GM21619 (cell line): Measurements from ENCODE around the gene BMPR1A.
"Not testable (repeated sequence)": the region's sequence is repeated elsewhere in the genome, so short reads cannot be mapped to it uniquely, and the experiment has no call there.

ENCODE experiments used
- ATAC-seq: cut with Tn5 transposase; IDR thresholded peaks from one replicate; pipeline ENCODE4 v1.9.1; 2021; ENCODE audit not compliant: unreplicated experiment

The BMPR1A gene

DNA sequence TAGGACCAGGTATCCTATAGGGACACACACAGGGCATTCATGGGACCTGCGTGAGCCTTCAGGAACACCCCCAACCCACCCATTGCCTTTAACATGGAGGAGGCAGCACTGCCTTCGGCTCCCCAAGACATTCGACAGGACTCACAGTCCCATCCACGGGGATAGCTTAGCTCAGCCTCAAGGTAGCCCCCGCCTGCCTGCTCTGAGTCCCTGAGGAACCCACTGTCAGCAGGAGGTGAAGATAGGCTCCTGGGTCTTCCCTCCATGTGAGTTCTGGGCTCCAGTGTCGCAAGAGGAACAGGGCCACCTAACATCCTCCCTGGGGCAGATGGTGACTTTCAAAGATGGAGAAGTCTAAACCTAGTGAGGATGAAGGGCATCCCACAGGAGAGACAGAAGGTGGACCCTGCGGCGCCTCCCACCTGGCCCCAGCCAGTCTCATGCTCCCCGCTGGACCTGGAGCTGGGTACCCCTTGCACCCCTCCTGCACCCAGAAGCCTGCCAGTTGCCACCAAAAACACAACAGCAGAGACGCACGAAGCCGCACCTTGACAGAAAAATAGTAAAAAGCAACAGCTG, 207.0 kb downstream of the BMPR1A start:
- no peak for ATAC-seq

DNA sequence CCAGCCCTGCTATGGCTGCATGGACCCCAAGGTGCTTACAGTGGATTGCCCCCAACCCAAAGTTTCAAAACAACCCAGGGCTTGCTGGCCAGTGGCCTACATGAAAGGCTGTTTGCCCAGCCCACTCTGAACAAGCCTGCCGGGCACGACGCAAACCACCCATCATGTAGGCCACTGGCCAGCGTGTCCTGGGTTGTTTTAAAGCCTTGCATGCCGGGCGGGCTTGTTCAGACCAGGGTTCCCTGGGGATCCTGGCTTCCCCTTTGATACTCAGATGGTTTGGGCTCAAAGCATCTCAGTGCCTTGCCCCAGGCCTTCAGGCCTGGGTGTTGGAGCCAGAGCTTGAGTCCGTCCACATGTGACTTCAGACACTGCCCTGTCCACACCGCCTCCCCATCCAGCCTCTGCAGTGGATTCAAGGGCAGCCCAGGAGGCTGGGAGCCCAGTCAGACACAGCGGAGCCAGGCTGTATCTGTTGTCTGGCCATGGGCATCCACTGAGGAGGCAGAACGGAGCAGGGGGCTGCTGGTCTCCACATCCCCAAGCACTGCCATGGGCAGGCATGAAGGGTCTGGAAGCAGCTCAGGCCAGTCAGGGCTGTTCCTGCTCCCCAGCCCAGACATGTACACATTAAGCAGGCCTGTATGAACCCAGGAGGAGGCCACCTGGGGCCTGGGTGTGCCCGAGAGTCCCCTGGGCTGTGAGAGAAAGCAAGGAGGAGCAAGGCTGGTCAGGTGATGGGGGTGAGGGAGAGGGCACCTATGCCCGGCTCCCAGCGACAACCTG, 207.8 kb downstream of the BMPR1A start:
- ATAC-seq = no peak

DNA sequence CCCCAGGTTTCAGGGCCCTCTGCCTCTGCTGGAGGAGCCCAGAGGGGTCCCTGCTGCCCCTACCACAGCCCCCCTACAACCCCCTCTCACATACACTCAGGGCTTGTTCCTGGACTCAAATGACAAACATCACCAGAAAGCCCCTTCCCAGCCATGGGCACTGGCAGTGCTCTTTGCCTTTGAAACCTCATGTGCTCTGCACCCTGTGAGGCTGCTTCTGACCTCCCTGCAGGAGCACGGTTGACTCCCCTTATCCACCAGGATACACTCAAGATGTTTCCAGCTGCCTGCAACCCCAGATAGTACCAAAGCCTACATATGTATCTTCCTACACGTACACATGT, 208.4 kb downstream of the BMPR1A start:
- ATAC-seq = no peak

DNA sequence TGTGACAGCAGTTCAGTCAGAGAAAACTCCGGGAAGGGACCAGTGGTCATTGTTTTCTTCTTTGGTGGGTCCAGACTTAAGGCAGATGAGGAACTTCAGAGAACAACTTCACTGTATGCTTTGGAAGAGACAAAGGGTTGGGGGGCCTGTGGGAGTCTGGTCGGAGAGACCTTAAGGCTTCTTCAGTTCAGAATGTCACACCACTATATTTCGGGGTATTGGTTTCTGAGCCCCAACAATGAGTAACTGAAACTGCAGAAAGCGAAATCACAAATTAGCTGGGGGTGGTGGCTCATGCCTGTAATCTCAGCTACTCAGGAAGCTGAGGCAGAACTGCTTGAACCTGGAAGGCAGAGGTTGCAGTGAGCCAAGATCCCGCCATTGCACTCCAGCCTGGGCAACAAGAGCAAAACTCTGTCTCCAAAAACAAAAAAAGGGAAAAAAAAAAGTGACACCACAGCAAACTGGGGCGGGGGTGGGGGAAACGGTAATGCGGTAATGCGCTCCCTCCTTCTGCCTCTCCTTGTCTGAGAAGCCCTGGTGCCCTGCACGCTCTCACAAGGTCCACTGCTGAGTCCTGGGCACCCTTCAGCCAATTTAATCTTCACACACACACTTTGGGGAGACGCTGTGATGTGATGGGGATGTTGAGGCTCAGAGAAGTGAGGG, 209.7 kb downstream of the BMPR1A start:
- ATAC-seq = no peak

DNA sequence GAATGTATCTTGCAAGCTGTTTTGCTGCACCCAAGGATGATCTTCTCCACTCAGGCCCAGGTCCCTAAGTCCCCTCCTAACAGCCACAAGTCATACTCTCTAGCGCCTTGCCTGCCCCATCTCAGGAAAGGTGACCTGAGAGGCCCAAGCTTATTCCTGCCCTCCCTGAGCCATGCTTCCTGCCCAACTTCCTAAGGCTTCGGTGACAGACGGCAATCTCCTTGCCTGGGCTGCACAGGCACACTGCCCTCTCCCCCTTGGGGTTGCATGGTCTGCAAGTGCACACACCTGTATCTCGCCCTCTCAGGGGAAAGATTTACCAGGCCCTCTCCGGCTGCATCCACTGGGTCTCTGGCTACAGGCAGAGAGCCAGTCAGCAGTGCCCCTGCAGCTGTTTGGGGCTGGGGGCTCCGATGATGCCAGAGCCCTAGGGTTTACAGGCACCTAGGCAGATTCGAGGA, 211.1 kb downstream of the BMPR1A start:
- no peak for ATAC-seq

DNA sequence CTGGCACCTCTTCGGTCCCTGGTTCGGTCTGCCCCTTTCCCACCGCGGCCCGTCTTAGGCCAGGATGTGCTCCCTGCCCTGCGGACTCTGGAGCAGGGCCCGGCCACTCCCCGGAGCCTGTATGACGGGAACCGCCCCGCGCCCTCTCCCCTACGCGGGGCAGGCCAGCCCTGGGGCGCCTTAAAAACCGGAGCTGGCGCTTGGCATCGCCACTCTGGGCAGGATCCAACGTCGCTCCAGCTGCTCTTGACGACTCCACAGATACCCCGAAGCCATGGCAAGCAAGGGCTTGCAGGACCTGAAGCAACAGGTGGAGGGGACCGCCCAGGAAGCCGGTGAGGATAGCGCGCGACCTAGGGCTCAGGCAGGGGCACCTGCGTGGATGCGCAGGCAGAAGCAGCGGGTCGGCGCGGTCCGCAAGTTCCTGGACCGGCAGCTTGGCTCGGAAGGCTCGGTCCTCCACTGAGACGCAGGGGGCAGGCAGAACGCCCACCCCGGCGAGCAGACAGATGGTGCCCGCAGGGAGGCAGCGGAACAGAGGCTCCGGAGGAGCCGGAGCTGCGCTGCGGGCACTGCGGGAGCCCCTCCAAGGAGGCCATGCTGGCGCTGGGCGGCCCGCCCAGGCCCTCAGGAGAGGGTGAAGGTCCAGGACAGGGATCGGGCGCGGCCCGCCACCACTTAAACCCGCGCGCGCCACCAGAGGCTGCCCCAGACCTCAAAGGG, 212.0 kb downstream of the BMPR1A start, which contains the start of gene ADIRF:
TSS of gene ADIRF (plus strand) at position 212 of the 723 bp plus-strand sequence. CDS start at position 275, 63 bp downstream.
- no peak for ATAC-seq

DNA sequence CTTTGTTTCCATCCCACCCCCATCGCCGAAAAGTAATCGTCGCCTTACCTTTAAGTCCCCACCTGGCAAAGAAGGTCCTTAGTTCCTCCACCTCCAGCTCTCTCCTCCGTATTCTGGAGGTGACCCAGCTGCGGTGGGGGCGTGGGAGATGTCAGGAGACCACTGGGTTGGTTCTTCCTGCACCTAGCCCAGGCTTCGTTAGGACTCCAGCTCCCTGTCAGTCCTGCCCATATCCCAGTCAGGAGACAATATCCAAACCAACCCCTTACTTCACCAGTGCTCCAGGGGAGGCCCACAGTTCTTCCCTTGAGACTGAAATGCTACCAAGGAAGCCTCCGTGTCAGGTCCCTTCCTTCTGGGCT, 212.6 kb downstream of the BMPR1A start:
- ATAC-seq = no peak

DNA sequence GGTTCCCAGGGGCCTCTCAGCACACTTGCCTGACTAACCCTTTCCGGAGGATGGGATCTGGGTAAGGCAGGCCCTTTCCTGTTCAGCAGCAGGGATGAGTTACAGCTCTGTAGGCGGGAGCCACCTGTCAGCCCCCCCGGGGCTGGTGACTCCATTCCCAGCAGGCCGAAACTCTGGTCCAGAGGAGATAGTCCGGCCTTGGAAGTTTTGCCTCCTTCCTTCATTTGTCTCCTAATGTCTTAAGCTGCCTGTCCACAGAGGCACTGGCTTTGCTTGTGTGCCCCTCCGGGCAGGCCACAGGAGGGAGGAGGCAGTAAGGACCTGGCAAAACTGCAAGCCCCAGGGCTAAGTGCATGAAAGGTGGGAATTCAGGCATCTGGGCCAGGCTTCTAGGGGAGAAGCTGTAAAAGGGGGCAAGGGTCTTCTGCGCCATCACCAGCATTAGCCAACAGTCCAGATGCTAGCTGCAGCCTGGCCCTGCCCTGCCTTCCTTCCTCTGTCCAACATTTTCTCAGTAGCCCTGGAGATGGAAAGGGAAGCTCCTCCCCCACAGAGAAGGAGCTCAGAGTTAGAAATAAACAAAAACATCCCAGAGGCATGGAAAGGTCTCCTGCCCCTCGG, 213.1 kb downstream of the BMPR1A start:
- no peak for ATAC-seq

DNA sequence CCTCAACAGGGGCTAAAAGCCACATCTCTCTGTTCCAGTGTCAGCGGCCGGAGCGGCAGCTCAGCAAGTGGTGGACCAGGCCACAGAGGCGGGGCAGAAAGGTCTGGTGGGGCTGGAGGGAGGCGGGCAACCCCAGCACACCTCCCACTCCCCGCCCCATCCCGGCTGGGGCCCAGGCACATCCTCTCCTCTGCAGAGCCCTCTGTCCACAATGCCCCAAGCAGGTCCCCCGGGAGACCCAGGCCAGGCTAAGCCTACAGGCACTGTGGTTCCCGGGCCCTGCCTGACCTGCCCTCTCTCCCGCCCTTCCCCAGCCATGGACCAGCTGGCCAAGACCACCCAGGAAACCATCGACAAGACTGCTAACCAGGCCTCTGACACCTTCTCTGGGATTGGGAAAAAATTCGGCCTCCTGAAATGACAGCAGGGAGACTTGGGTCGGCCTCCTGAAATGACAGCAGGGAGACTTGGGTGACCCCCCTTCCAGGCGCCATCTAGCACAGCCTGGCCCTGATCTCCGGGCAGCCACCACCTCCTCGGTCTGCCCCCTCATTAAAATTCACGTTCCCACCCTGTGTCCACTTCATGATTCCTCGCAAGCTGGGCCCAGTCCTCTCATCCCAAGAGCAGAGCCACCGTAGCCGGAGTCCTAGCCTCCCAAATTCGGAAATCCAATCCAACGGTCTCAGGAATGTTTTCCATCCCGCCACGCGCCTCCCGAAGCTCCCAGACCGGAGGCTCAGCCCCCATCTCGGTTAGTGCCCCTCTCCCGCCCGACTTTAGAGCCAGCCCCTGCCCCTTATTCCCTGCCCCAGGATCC, 214.0 kb downstream of the BMPR1A start:
- ATAC-seq = no peak

DNA sequence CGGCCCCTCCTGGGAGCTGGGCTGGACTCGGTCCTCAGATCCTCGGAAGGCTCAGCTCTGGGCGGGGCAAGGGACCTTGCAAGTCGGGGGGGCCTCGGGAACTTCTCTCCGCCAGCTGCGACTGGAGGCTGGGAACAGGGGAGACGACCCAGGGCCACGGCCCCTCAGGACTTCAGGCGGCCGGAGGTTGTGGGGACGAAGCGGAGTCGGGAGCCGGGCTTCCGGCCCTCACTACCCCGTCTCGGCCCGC, 214.5 kb downstream of the BMPR1A start:
- ATAC-seq = no peak

DNA sequence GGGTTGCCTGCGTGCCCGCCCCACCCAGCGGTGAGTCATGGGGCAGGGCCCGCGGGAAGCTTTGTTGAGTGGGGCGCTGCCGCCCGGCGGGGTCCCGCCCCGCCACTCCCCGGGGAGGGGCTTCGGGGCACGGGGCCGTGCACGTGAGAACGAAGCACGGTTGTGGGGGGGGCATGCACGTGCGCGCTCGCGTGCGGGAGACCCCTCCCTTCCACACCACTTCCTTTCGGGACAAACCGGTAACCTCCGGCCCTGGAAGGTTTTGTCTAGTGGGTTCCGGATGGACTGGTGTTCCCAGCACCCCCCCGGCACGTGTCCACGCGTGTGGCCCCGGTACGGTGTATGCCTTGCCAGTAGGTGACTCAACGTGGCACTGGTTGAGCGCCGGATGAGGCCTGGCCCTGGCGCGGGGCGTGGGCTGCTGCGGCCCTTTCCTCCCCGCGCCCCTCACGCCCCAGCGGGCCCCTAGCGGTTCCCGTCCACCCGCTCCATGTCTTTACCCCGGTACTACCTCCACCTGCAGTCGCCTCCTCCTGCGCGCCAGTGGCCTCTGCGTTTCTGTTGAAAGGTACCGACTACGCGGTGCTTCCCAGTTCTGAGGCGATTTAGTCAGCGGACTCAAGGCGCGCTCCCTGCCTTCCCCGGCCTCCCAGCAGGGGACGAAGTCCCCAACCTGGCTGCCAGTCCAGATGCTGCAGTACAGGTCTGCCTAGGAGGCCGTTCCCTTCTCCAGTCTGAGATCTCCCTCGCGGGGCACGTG, 215.0 kb downstream of the BMPR1A start:
- ATAC-seq = peak; percentile 66

DNA sequence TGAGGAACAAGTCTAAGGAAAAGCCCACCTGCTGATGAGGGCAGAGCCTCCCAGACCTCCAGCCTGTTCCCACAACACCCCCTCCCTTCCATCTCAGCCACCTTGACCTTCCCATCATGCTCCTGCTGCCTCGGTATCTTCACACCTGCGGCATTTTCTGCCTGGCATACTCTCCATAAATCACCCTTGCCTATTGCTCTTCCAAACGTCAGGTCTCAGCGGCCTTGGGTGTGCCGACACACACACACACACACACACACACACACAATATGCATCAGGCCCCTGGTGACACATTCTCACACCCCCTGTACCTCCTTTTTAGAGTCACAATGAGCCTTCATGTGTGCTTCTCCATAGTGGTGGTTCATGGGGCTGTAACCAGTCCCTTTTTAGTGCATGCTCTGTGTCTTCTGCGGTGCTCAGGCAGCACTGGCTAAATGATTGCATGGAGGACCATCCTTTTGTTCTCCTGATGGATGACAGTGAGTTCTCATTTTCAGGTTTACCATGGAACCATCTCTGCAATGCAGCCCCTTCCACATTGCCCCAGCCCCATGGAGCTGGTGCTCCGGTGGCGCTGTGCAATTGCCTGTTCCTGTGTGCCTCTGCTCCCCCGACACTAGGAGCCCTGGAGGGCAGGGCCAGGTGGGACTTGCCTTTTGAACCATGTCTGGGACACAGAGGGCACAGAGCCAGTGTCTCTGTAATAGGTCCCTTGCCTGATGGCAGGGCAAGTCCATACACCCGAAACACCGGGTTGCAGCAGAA, 216.4 kb downstream of the BMPR1A start:
- no peak for ATAC-seq

DNA sequence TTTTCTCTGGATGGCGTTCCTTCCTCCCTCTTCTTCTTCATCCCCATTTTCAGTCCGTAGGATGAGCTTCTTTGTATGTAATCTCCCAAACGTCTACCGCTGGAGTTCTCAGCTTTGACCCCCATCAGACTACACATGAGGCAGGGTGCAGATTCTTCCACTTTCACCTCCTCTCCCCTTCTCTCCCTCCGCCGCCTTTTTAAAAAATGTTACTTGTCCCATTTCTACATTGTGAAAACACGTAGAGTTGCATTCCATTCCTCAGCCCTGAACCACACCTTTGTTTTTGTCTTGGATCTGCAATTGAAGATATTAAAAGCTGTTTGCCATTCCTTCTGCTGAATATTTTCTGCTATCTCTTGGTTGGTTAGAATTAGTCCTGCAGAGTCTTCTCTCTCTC, 218.1 kb downstream of the BMPR1A start:
- ATAC-seq = no peak

DNA sequence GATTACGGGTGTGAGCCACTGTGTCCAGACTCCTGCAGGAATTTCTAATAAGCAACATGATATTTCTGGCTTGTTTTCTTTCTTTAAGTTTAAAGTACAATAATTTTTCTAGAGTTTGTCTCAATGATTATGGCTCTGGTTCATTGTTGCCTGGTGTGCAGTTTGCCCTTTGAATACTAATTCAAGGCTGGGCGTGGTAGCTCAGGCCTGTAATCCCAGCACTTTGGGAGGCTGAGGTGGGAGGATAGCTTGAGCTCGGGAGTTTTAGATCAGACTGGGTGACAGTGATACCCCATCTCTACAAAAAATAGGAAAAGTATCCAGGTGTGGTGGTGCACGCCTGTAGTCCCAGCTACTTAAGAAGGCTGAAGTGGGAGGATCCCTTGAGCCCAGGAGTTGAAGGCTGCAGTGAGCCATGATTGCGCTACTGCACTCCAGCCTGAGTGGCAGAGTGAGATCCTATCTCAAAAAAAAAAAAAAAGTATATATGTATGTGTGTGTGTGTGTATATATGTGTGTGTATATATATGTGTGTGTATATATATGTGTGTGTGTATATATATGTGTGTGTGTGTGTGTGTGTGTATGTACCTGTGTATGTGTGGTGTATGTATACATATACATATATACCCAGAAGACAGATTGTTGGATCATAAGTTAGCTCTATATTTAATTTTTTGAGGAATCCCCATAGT, 220.1 kb downstream of the BMPR1A start:
- ATAC-seq = no peak

DNA sequence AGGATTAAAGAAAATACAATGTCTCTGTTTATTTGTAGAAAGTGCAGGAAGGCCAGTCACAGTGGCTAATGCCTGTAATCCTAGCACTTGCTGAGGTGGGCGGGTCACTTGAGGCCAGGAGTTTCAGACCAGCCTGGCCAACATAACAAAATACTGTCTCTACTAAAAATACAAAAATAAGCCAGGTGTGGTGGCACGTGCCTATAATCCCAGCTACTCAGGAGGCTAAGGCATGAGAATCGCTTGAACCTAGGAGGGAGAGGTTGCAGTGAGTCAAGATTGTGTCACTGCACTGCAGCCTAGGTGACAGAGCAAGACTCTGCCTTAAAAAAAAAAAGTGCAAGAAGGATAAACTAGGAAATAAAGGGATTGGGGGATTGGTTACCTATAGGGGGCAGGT, 222.0 kb downstream of the BMPR1A start:
- ATAC-seq = not testable (repeated sequence)

DNA sequence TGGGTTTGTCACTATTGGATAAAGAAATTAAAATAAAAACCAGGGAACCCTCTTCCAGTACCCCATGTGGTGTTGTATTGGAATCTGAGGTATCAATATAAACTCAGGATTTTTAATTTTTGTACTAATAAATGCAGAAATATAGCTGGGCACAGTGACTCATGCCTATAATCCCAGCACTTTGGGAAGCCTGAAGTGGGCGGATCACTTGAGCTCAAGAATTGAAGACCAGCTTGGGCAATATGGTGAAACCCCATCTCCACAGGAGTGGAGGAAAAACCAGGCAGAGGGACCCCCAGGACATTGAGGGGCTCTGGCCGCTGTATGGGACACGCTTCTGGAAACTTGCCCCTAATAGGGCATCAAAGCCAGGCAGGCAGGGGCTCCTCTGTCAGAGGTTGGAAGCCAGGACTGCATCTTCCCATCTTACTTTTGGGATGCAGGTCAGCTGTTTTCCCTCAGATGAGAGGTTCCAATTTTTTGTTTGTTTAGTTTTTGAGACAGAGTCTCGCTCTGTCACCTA, 222.9 kb downstream of the BMPR1A start:
- ATAC-seq = no peak

DNA sequence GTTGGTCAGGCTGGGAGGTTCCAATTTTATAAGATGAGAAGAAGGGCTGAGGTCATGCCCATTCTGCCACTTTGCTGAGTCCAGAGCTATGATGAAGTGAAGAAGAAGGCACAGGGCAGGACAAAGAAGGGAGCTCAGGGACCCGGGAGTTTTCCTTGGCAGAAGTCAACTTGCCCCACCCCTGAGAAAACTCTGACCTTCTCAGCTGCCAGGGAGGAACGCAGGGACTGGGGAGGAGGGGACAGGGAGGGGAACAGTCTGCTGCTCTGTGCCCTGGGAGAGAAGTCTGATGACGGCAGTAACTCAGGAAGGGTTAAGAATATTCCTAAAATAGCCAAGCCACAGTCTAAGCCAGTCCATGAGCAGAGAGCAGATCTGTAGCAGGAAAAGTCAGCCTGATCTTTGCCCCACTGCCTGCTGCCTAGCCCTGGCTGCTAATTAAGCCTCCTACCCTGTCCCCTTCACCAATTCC, 223.6 kb downstream of the BMPR1A start:
- ATAC-seq = no peak

DNA sequence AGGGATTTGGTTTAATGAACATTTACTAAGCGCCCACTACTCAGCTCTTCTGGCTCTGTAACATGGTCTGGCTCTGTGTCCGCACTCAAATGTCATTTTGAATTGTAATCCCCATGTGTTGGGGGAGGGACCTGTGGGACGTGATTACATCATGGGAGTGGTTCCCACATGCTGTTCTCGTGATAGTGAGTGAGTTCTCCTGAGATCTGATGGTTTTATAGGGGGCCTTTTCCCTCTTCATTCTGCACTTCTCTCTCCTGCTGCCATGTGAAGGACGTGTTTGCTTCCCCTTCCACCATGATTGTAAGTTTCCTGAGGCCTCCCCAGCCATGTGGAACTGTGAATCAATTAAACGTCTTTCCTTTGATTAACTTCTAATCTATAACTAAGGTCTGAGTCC, 224.6 kb downstream of the BMPR1A start:
- not testable (repeated sequence) for ATAC-seq
